ENCODE results near the gene BTG2. TPM values are rescaled to one million over a fixed set of nuclear protein-coding genes. Genes with fewer than 3 reads are reported as not detected.
"Not testable (repeated sequence)": the region's sequence is repeated elsewhere in the genome, so short reads cannot be mapped to it uniquely, and the experiment has no call there.

Gene BTG2
- total RNA-seq, 1 experiment from 2014 or later: 19.4 TPM

GRCh38 chr1:203299169-203299568 is 6.2 kb upstream of the BTG2 start:
- CTCF ChIA-PET: interaction anchor here (1.2 to 1.3 kb wide), 3 partner anchors 26 to 43 kb away, joined by 3 to 8 read pairs (median 4); no protein-coding TSS in a partner anchor
- no peak for TF ChIP-seq ERG (CRISPR knock-in tag; IDR thresholded peaks at IDR 0.05)
- no peak for TF ChIP-seq CTCF (IDR thresholded peaks at IDR 0.05)
- no peak for TF ChIP-seq ZNF138 (CRISPR knock-in tag; conservative IDR thresholded peaks at IDR 0.05)
- TF ChIP-seq TEAD1 (CRISPR knock-in tag; IDR thresholded peaks at IDR 0.05): no peak
- TF ChIP-seq FOXK1 (CRISPR knock-in tag; IDR thresholded peaks at IDR 0.05): no peak
- TF ChIP-seq AR (CRISPR knock-in tag; IDR thresholded peaks at IDR 0.05): no peak
- H3K27me3 Mint-ChIP-seq (ENCODE audit: low read depth): peaks cover 85% of the 10 kb centered on the region
- POLR2A ChIA-PET: no interaction called here
- DNase-seq (ENCODE audit: low spot score) (no peak), ATAC-seq (no peak)
- no peak overlapping the region for H3K27ac Mint-ChIP-seq
- no peaks in the 10 kb centered on the region for H3K36me3 Mint-ChIP-seq
- peaks cover 9% of the 10 kb centered on the region for H3K4me1 Mint-ChIP-seq
- no peak overlapping the region for H3K4me3 Mint-ChIP-seq
- no peaks in the 10 kb centered on the region for H3K9me3 Mint-ChIP-seq

GRCh38 chr1:203299719-203300429 is 5.4 kb upstream of the BTG2 start:
- H3K4me3 Mint-ChIP-seq; H3K27ac Mint-ChIP-seq; POLR2A ChIA-PET; H3K36me3 Mint-ChIP-seq; H3K9me3 Mint-ChIP-seq; ATAC-seq; DNase-seq (ENCODE audit: low spot score): not testable (repeated sequence)
- peaks cover 86% of the 10 kb centered on the region for H3K27me3 Mint-ChIP-seq (ENCODE audit: low read depth)
- CTCF ChIA-PET: interaction anchor here (1.2 to 1.3 kb wide), 2 partner anchors 27 to 28 kb away, joined by 3 to 8 read pairs; no protein-coding TSS in a partner anchor
- peaks cover 16% of the 10 kb centered on the region for H3K4me1 Mint-ChIP-seq

- no peak overlapping the region for H3K27ac Mint-ChIP-seq
- no peaks in the 10 kb centered on the region for H3K9me3 Mint-ChIP-seq
- ChIA-PET CTCF (no interaction called here), POLR2A (no interaction called here)
- DNase-seq (ENCODE audit: low spot score): no peak
- ATAC-seq: no peak
- no peak overlapping the region for H3K4me3 Mint-ChIP-seq
- H3K4me1 Mint-ChIP-seq: peaks cover 16% of the 10 kb centered on the region
- H3K27me3 Mint-ChIP-seq (ENCODE audit: low read depth): peaks cover 86% of the 10 kb centered on the region
- H3K36me3 Mint-ChIP-seq: no peaks in the 10 kb centered on the region
- no peak for TF ChIP-seq ZNF512 (CRISPR knock-in tag; IDR thresholded peaks at IDR 0.05; ENCODE audit: borderline replicate concordance)
- no peak for TF ChIP-seq ZNF396 (CRISPR knock-in tag; IDR thresholded peaks at IDR 0.05; ENCODE audit: borderline replicate concordance)
- no peak for TF ChIP-seq ZNF423 (CRISPR knock-in tag; IDR thresholded peaks at IDR 0.05)
- no peak for TF ChIP-seq PREB (CRISPR knock-in tag; IDR thresholded peaks at IDR 0.05; ENCODE audit: borderline replicate concordance)
- no peak for TF ChIP-seq ERG (CRISPR knock-in tag; IDR thresholded peaks at IDR 0.05)
- no peak for TF ChIP-seq ZNF219 (CRISPR knock-in tag; IDR thresholded peaks at IDR 0.05; ENCODE audit: borderline replicate concordance)
- no peak for TF ChIP-seq ZNF121 (CRISPR knock-in tag; IDR thresholded peaks at IDR 0.05)
- TF ChIP-seq RORB (CRISPR knock-in tag; IDR thresholded peaks at IDR 0.05): no peak
- TF ChIP-seq CREB1 (CRISPR knock-in tag; IDR thresholded peaks at IDR 0.05): no peak
- no peak for TF ChIP-seq MXD4 (CRISPR knock-in tag; IDR thresholded peaks at IDR 0.05; ENCODE audit: borderline replicate concordance)
- no peak for TF ChIP-seq ZNF425 (CRISPR knock-in tag; conservative IDR thresholded peaks at IDR 0.05)
- TF ChIP-seq SMAD4 (CRISPR knock-in tag; IDR thresholded peaks at IDR 0.05): no peak
These were observed 4.6 kb upstream of the BTG2 start for GRCh38 chr1:203300441-203301330.

All from WTC11 (cell line).